Astrocyte of the cerebellum (primary cell): ENCODE results near the gene PTK6.

Experiments
- DNase-seq: peaks from one replicate; pipeline ENCODE4 v3.0.0-alpha.2; 2011; ENCODE audit warnings: low read depth
- H3K4me3 ChIP-seq: 2 replicates; pipeline ENCODE4 v1.5.1; 2011; ENCODE audit warnings: mild to moderate bottlenecking, low read depth, low read length, moderate library complexity
- CTCF ChIP-seq: IDR thresholded peaks from 2 replicates; pipeline ENCODE4 v1.5.1; 2012; ENCODE audit warnings: low read length, low read depth, moderate library complexity, mild to moderate bottlenecking; ENCODE audit errors: missing control alignments
- in situ Hi-C: cut with HindIII; loops from 2 replicates; pipeline ENCODE4 v1.10.0; 2017; ENCODE audit warnings: low sequenced_read_pairs

Gene PTK6

GRCh38 chr20:63579017-63579694 lies 42.0 kb upstream of the PTK6 start:
- no peak for DNase-seq
- TF ChIP-seq CTCF, result no peak
- in situ Hi-C loops, result no loop called here
- H3K4me3 ChIP-seq, result no peak overlapping the region

GRCh38 chr20:63578224-63579016 lies 41.2 kb upstream of the PTK6 start:
- H3K4me3 ChIP-seq, result no peak overlapping the region
- no peak for TF ChIP-seq CTCF
- in situ Hi-C loops, result no loop called here
- DNase-seq, result no peak

- TF ChIP-seq CTCF, result no peak
- in situ Hi-C loops, result no loop called here
- no peak overlapping the region for H3K4me3 ChIP-seq
- DNase-seq, result no peak
These were observed 40.2 kb upstream of the PTK6 start for GRCh38 chr20:63577317-63577894.

- TF ChIP-seq CTCF, result no peak
- DNase-seq, result no peak
- in situ Hi-C loops, result no loop called here
- no peak overlapping the region for H3K4me3 ChIP-seq
These were observed 39.1 kb upstream of the PTK6 start for GRCh38 chr20:63576311-63576710.

- DNase-seq, result no peak
- H3K4me3 ChIP-seq, result no peak overlapping the region
- no peak for TF ChIP-seq CTCF
- in situ Hi-C loops, result no loop called here
These were observed 37.9 kb upstream of the PTK6 start for GRCh38 chr20:63574829-63575743.
